Spleen (tissue), 7 donors: ENCODE measurements around the gene TSPAN18.

Experiments used
- CTCF ChIP-seq, 11 experiments: fragments of 200-600 bp in 7 of 11; fragments of 450-650 bp in 4 of 11; sonication (generic) in 4 of 11; IDR thresholded peaks in 8 of 11; conservative IDR thresholded peaks in 3 of 11; 1 replicate in 7 of 11; 2 replicates in 4 of 11; pipeline versions ENCODE4 v1.4.0 to v1.8.0; 2016 to 2021; ENCODE audit warnings: antibody characterized with exemption in 11 of 11, inconsistent platforms in 4 of 11, mild to moderate bottlenecking in 1 of 11
- POLR2A ChIP-seq, 3 donors: fragments of 450-650 bp; IDR thresholded peaks; one replicate each; pipeline ENCODE4 v1.5.1; 2017; ENCODE audit warnings: antibody characterized with exemption in 3 of 3, mild to moderate bottlenecking in 1 of 3
- POLR2AphosphoS5 ChIP-seq, 3 donors: sonication (generic); formaldehyde crosslinking; IDR thresholded peaks; one replicate each; pipeline ENCODE4 v1.5.1; 2017; ENCODE audit warnings: antibody characterized with exemption in 3 of 3
- donor health status: DM: no; HTN: no; CAD: no; lungs with moderate emphysema.
- donor health status: DM: no; HTN: no; CAD: no.
- donor health status: DM: no; HTN: no; CAD: no.

GRCh38 chr11:44928816-44929215 lies 202.1 kb downstream of the TSPAN18 start:
- TF ChIP-seq CTCF (IDR thresholded peaks at IDR 0.05 in 8 of 11, conservative IDR thresholded peaks at IDR 0.05 in 3 of 11): no peak
- TF ChIP-seq POLR2A (IDR thresholded peaks at IDR 0.05): no peak
- no peak for TF ChIP-seq POLR2AphosphoS5 (IDR thresholded peaks at IDR 0.05)
